Stimulated activated naive CD8-positive, alpha-beta T cell treated with anti-CD3 and anti-CD28 coated beads, Interleukin-15, Interleukin-2, amounts not matched to agents 100 U/mL and 50 U/mL, for 24 hours (primary cell): ENCODE data around the gene ABI3BP.

ENCODE experiments used
- ATAC-seq: fragments of 150-1000 bp; cut with Tn5 transposase; one replicate; pipeline ENCODE4 v1.10.0; 2021
- DNase-seq: peaks from one replicate; pipeline ENCODE4 v3.0.0; 2021

Gene ABI3BP

DNA sequence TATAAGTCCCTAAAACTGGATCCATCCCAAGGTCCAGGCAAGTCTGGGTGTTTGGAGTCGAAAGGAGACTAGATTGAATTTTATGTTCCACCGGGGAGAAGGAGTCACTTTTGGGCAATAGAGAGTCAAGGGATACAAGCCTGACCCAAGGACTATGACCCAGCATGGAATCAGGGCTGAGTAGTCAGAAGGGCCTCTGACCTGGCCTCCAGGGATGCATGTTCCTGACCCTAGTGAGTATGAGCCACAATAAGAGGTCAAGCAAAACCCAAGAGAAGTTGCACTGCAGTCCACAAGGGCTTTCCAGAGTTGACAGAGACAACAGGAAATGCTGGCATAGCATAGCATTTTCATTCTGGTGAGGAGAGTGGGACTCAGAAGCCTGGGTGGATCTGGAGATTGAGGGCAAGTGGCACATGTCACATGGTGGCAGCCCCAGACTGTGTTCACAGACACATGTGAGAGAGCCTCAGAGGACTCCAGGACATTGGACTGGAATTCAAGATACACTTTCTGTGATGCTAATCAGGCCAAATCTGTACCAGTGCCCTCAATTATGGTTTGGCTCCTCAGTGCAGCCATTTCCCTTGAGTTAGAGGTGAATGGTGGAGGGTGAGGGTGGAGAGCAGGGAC is 217.0 kb downstream of the ABI3BP start:
- DNase-seq: no peak
- ATAC-seq: peak; percentile 11

DNA sequence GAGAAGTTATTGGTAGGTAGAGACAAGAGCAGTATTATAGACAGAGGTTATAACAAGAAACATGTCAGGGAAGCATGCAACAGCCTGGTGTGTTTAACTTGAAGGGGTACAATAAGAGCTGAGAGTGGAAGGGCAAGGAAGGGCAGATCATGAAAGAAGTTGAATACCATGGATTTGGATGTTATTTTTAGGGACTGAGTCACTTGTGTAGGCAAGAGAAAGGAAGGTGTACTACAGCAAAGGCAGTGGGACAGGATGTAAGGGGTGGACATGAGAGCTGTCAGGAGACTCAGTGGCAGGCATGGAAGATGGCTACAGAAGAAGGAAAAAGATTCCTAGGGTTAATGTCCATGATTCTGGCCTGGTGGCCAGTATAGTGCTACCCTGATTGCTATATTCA is 217.6 kb downstream of the ABI3BP start:
- ATAC-seq (no peak), DNase-seq (no peak)

DNA sequence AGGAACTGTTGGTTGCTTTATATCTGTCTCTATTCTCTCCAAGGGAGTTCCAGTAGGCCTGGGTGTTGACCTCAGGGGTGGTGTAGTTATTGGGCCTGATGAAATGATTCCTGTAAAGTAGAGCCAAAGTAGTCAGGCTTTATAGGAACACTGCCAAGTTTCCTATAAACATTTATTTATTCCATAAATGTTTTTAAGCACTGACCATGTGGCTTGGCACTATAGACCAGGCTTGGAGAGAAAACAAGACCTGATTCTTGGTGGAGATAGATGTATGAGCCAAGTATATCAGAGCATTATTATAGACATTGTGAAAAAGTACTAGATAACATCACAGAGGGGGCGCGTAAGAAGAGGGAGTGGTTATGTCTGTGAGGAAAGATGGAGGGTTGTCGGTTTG is 218.0 kb downstream of the ABI3BP start:
- DNase-seq: no peak
- no peak for ATAC-seq

DNA sequence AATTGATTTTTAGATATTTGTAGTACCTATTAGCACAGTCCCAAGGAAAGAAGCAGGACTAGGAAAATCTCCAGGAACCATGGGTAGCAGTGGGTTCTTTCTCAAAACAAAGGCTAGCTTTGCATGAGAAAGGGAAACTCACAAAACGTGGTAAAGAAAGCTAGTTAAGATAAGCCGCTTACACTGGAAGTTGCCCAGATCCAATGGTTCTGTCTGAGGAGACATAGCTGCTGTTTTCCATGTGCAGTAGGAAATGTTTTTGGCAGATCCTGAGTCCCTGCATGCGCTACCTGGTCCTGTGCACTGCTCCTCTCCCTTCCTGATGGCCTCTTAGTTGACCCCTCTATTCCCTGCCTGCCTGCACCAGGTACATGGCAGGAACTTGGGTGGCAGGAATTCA is 223.5 kb downstream of the ABI3BP start:
- ATAC-seq (no peak), DNase-seq (no peak)

DNA sequence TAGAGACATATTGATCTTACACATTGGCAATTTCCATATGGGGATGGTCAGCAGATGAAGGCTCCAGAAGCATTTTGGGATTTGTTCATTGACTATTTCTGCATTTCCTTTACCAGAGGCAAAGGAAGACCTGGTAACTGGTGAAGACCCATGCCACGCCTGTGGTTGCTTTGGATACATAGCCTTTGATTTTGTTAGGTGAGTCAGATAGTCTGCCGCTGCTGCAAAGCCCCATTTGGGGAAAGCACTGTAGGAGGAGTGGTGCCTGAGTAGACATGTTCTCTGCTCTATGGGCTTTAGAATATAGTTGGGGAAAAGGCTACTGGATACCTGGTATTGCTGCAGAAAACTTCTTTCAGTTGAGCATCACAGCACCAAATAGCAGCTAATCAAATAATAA is 227.2 kb downstream of the ABI3BP start:
- ATAC-seq (peak; percentile 73), DNase-seq (peak; percentile 5)

DNA sequence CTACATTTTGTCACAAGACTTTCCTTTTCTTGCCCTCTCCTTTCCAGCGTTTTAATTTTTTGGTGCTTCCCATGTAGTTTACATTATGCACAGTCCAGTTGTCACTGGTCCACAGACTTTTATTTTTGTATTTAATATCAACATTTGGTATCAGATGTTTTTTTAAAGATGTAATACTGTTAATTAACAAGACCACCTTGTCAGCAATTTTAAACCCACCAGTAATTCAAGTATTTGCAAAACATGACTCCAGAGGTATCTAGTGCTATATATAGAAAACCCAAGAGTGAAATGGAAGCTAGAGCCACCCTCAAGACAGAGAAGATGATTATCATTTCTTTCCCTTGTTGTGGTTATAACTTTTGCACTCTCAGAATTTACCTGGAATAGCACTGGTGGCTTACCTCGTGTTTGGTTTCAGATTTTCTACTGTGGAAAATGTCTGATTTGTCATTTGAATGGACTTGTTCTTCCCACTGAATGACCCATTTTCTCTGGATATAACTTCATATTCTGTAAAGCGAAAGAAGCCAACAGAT is 227.7 kb downstream of the ABI3BP start:
- no peak for ATAC-seq

DNA sequence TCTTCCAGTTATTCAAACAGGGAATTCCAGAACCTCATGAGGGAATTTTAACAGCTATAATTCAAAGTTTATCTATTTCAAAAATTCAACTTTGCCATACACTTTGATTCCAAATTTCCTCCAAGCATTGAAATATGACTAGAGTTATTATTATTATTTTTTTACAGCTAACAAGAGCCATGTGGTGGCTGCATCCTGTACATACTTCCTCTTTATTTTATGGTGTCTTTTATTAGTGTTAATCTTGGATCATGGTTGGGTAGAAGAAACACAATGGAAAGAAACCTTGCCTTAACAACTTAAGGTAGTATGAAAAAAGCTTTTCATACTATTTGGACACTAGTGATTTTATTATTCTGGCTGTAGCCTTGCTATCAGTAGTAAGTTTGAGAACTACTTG is 231.3 kb downstream of the ABI3BP start:
- DNase-seq: no peak

More for the DNA sequence above, 227.7 kb downstream of the ABI3BP start:
- DNase-seq: no peak

DNA sequence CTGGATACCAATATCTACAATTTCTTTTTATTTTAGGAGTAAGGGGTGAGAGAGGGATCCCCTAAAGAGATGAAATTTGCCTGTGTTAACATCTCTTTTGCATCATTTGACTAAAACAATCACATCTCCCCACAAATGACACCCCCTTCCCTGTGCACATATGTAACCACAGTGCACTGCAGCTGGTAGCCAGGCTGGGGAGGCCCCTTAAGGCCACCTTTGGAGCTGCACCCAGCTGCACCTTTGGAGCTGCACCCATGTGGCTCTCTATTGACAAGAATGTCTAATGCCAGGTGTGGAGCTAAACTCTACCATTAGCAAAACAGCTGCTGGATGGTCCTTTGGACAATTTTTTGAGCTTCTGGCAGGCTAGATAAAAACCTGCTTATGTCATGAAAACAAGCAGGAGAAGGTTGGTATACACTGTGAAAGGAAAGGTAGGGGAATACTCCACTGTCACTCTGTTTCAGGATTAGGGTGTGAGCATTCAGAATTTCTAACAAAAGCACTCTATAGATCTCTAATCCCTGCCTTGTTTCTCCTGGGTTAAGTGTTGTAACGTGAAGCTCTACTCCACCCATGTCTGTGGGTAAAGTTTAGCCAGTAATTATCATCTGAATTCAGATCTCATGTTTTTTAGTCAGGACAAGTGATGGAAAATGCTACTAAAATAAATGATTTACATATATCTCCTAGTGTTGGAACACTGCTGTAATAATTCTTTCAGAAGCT is 231.8 kb downstream of the ABI3BP start:
- ATAC-seq (peak; percentile 57), DNase-seq (peak; percentile 12)

More for the DNA sequence above, 231.3 kb downstream of the ABI3BP start:
- no peak for ATAC-seq

DNA sequence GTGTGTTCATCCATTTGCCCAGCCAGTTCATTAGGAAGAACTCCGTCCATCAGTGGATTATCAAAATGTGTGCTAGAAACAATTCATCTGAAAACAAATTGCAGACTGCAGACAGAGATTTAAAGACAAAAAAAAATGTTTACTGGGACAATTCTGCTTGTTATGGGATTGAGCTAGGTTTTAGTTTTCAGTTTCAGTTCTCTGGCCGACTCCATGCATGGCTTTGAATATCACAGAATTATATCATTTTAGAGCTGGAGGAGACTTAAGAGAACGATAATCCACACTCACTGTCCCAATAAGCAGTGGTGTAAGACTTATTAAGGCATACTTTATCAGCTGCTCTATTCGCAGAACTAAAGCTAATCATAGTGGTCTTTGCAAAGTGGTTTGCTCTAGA is 232.8 kb downstream of the ABI3BP start:
- ATAC-seq (no peak), DNase-seq (no peak)

DNA sequence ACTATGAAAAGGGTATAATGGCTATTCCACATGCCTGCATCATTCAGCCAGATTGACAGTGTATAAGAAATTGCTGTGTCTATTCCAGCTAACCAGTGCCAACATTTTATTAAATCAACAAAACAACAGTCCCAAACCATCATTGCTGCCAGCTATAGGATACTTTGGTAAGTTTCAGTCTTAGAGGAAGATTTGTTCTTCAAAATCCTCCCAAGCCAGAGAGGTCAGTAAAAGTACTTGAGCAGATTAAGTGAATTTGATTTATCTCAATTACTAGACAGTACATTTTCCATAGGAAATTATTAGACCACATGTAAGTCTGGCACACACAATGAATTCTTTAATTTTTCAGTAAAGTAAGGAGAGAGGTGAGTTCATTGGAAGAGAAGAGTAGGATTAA is 233.3 kb downstream of the ABI3BP start:
- ATAC-seq: no peak
- DNase-seq: no peak

DNA sequence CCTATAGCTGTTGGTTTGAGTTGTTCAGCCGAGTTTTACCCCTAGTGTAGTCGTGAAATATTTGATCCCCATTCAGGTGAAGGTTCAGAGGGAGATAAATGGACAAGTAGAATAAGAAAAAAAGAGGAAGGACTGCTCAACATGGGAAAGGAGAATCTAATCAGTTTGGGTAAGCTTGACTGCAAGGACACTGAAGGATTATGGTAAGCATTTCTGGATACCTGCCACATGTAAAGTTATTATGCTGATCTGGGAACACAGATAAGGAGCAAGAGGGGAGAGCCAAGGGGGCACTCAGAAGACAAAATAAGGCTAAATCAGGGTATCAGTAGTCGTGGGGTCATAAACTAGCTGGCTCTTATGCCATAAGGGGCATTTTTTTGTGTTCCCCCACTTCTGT is 234.1 kb downstream of the ABI3BP start:
- ATAC-seq: no peak

DNA sequence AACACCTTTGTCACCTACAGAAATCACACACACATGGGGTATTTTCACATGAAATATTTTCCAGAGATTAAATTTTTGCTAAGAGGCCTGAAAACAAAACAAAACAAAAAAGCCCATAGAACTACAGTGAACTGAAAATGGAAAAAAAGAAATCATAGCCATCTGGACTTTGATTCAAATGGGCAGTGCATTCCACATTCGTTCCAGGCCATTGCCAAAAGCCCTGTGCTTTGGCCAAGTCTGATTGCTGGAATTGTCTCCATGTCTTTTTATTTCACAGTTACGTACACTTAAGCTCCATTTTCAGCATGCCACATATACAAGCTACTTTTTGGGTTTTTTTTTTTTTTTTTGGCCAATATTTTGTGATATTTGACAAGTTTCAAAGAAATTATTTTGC is 236.8 kb downstream of the ABI3BP start:
- no peak for ATAC-seq

More for the DNA sequence above, 234.1 kb downstream of the ABI3BP start:
- DNase-seq: no peak

DNA sequence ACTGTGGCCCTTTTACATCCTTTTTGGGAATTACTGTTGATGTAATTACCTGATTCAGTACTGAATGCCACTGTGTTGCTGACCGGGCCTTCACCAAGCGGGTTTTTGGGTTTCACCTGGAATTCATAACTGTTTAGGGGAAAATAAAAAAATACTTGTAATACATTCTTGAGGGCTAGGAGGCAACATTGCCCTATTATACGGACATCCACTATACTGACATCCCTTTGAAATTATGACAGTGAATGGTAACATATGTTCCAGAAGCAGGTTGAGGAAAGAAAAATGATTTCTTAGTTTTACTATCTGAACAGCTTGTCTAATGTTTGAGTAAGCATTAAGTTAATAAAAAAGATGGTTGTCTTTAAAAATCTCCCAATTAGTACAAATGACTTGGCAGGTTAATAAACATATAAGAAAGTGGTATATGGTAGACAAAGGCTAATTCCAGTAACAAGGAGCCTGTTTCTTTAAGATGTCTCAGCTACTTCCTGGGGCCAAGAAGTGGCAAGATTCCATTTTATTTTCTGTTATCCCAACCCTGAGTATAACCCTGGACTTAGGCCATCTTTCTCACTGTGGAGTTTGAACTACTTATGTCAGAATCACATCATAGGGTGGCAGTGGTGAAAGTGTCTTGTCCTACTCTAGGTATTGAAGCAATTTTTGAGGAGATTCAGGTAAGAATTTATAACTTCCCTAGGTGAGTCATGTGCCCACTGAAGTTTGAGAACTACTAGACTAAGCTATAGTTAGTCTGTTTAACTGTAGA is 238.5 kb downstream of the ABI3BP start:
- DNase-seq: no peak
- ATAC-seq: no peak

More for the DNA sequence above, 236.8 kb downstream of the ABI3BP start:
- no peak for DNase-seq

DNA sequence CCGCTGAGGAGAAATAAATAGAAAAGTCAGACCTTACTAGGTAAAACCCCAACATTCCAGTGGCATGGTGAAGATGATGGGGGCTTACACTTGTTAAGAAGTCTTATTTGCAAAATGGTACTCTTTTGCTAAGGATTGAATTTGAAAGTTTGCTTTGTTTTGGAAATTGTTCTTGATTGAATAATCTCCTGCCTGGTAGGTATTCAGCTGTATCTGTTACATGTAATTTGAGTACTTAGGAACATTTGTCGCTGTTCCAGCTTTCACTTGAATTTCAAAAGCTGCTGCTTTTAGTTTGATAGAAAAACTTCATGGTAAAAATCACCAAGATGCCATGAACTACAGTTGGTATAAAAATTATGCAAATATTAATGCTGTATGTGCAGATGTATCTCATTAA is 239.4 kb downstream of the ABI3BP start:
- no peak for ATAC-seq

DNA sequence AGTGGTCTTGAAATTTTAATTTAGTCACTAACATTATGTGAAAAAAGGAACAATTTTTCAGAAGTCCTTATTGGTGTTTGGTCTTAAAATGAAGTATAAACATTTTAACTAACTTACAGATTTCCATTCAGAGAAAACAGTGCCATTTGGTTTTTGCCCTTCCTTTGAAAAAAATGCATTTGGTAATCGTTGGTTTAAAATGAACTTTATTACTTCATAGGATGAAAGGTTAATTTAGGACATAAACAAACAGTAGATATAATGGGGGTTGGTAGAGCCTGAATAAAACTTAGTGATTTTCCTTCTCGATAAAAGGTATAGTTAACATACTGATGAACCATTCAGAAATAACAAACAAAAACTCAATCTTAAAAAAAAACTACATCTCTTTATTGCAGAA is 244.3 kb downstream of the ABI3BP start:
- ATAC-seq (no peak), DNase-seq (no peak)

More for the DNA sequence above, 239.4 kb downstream of the ABI3BP start:
- DNase-seq: no peak

DNA sequence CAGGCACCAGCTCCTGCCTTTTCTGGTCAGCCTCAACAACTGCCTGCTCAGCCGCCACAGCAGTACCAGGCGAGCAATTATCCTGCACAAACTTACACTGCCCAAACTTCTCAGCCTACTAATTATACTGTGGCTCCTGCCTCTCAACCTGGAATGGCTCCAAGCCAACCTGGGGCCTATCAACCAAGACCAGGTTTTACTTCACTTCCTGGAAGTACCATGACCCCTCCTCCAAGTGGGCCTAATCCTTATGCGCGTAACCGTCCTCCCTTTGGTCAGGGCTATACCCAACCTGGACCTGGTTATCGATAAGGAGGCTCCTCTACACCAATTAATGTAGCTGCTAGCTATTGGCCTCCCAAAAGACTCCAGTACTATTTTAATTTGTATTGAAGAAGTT is 245.0 kb downstream of the ABI3BP start:
- ATAC-seq: no peak
- DNase-seq: no peak

DNA sequence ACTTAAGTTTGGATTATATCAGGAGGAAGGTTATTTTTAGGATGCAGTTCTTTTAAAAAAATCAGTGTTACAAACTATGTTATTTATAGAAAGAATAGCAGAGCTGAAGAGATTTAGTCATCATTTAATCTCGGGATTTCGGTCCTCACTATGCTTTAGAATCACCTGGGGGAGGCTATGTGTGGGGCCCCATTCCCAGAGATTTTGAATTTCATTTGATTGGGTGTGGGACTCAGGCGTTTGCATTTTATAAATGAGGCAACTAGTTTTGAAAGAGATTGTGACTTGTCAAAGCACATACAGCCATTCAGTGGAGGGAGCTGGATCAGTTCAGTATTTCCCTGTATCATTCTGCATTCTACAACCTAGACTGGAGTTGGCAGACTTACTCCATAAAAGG is 247.1 kb downstream of the ABI3BP start:
- no peak for ATAC-seq
- DNase-seq: no peak

DNA sequence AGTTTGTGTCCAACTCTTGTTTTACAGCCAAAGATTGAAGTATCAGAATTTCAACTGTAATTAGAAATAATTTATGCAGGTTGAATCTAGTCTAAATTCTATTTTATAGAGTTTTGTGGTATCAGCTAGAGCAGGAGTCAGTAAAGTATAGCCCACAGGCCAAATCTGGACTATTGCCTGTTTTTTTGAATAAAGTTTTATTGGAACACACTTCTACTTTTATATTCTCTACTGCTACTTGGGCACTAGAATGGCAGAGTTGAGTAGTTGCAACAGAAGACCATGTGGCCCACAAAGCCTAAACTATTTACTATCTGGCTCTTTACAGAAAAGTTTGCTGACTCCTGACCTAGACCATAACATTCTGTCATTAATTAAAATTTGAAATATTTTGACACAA is 247.6 kb downstream of the ABI3BP start:
- no peak for ATAC-seq
- no peak for DNase-seq

DNA sequence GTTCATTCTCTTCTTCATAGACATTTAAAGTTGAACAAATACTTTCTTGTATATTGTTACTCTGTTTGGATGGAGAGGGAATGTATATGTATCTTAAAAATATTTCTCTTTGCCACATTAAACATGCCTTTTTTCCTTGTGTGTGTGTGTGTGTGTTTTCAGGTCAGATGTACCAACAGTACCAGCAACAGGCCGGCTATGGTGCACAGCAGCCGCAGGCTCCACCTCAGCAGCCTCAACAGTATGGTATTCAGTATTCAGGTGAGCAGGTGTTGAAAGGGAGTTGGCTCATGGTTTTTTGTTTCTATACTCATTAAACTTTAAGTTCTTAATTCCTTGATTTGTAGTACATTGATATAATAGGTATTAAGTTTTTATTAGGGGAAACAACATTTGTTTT is 248.6 kb downstream of the ABI3BP start:
- ATAC-seq (no peak), DNase-seq (no peak)

DNA sequence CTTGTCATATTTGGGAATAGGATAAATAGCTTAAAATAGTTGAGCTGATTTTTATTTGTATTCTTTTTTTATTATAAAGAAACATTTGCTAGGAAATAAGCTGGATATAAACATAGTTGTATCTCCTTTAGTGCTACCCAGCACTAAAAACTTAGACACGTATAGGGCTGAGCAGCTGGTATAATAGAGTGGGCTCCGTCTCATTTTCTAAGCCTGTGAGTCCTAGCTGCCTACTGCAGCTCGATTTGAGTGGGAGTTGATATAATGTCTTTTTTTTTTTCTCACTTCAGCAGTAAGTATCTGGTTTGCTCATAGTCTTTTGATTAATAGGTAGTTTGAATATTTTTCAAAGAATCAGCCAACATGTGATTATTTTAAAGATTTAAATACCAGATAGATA is 249.7 kb downstream of the ABI3BP start:
- no peak for ATAC-seq
- DNase-seq: no peak

DNA sequence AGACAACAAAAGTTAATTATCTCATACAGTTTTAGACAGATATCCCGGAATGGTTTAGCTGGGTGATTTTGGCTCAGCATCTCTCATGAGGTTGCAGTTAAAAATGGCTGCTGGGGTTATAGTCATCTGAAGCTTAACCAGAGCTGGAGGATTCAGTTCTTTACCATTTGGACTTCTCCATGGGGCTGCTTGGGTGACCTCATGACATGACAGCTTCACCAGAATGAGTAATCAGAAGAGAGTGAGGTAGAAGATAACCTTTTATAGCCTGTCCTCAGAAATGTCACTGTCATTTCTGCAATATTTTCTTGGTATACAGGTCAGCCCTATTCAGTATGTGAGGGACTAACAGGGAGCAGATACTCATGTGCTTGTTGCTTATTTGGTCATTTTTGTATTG is 253.0 kb downstream of the ABI3BP start:
- peak; percentile 6 for DNase-seq
- ATAC-seq: peak; percentile 96

DNA sequence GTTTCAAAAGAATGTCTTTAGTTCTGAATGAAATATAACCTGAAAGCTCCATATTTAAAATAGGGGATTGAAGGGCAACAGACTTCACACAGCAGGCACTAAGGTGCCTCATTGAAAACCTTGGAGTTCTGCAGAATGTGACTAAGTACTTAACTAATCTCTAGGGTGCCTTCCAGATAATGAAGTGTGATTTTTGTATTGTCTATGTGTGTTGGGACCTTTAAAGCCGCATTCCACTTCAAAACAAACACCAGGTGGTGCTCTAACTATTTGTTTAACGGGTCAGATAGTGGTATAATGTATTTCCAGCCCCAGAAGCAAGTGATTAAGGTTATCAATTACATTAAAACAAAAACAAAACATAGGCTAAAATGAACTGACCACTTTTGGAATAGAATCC is 255.9 kb downstream of the ABI3BP start:
- no peak for ATAC-seq
- no peak for DNase-seq

DNA sequence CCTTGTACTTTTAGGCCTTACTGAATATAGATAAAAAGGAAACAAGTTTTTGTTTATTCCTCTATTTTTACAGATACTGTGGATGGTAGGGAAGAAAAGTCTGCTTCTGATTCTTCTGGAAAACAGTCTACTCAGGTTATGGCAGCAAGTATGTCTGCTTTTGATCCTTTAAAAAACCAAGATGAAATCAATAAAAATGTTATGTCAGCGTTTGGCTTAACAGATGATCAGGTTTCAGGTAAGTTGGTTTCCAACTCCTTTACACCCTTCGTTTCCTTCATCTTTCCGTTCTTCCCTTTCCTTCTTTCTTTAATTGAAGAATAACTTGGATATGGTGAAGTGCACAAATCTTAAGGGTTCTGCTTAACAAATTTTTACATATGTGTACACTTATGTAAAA is 260.8 kb downstream of the ABI3BP start:
- DNase-seq (no peak), ATAC-seq (no peak)
